Measurements from ENCODE around the gene CC2D2B. TPM values are rescaled to one million over a fixed set of nuclear protein-coding genes. Genes with fewer than 3 reads are reported as not detected.
"Not testable (repeated sequence)": the region's sequence is repeated elsewhere in the genome, so short reads cannot be mapped to it uniquely, and the experiment has no call there.

CC2D2B gene
- total RNA-seq, 2 experiments from 2014 or later: 4.1 TPM; not detected in 1

GRCh38 chr10:95906677-95907455, 909 bp upstream of the CC2D2B start:
- Histone ChIP-seq H2AFZ (ENCODE audit: low read length) (peak overlapping the region; percentile 31; the same call in 1 of the 2 replicates), H3K9me3 (ENCODE audit: low read length) (no peaks in the 10 kb centered on the region), H3K79me2 (ENCODE audit: insufficient read depth, low read depth, low read length) (no peaks in the 10 kb centered on the region), H3K9me2 (ENCODE audit: insufficient read depth, low read length) (no peaks in the 10 kb centered on the region), H3K4me1 (ENCODE audit: insufficient read depth, low read length, poor library complexity, severe bottlenecking) (peaks cover 22% of the 10 kb centered on the region), H4K20me1 (ENCODE audit: insufficient read depth, low read length) (no peaks in the 10 kb centered on the region), H3K4me2 (ENCODE audit: low read length) (peak overlapping the region; percentile 65), H3K4me3 (ENCODE audit: low read depth, low read length, poor library complexity, severe bottlenecking) (peak overlapping the region; percentile 53), H3K27ac (ENCODE audit: low read depth, low read length, poor library complexity, severe bottlenecking) (no peak overlapping the region), H3K36me3 (ENCODE audit: insufficient read depth, low read length) (no peaks in the 10 kb centered on the region)
- ChIA-PET CTCF (ENCODE audit: unreplicated experiment) (no interaction called here), POLR2A (no interaction called here)
- DNase-seq (ENCODE audit: low spot score): peak; percentile 37
- intact Hi-C loops (cut with micrococcal nuclease; ENCODE audit: unreplicated experiment): no loop called here
- no TSS peak for BruUV-seq (replicated peaks)
- TF ChIP-seq EZH2phosphoT487 (IDR thresholded peaks at IDR 0.05; ENCODE audit: borderline replicate concordance, low read depth, low read length) (0 out of 2 replicates have a peak, but pooled peaks have one; percentile 39), CTCF (conservative IDR thresholded peaks at IDR 0.05; ENCODE audit: low read length) (peak; percentile 29; the same call in 1 of the 2 replicates)

GRCh38 chr10:95908450-95908849, 675 bp downstream of the CC2D2B start:
- Histone ChIP-seq H3K4me2 (ENCODE audit: low read length) (no peak overlapping the region), H3K4me1 (ENCODE audit: insufficient read depth, low read length, poor library complexity, severe bottlenecking) (peaks cover 11% of the 10 kb centered on the region), H3K9me3 (ENCODE audit: low read length) (no peaks in the 10 kb centered on the region), H4K20me1 (ENCODE audit: insufficient read depth, low read length) (no peaks in the 10 kb centered on the region), H2AFZ (ENCODE audit: low read length) (no peak overlapping the region), H3K79me2 (ENCODE audit: insufficient read depth, low read depth, low read length) (no peaks in the 10 kb centered on the region), H3K27ac (ENCODE audit: low read depth, low read length, poor library complexity, severe bottlenecking) (no peak overlapping the region), H3K4me3 (ENCODE audit: low read depth, low read length, poor library complexity, severe bottlenecking) (no peak overlapping the region), H3K9me2 (ENCODE audit: insufficient read depth, low read length) (no peaks in the 10 kb centered on the region), H3K36me3 (ENCODE audit: insufficient read depth, low read length) (no peaks in the 10 kb centered on the region)
- TF ChIP-seq CTCF (conservative IDR thresholded peaks at IDR 0.05; ENCODE audit: low read length) (no peak), EZH2phosphoT487 (IDR thresholded peaks at IDR 0.05; ENCODE audit: borderline replicate concordance, low read depth, low read length) (no peak)
- POLR2A ChIA-PET: interaction anchor here (0.6 kb wide), 1 partner anchor 255 kb away, joined by 3 read pairs; no protein-coding TSS in a partner anchor
- CTCF ChIA-PET (ENCODE audit: unreplicated experiment): interaction anchor here (0.7 kb wide), 1 partner anchor 63 kb away, joined by 3 read pairs; no protein-coding TSS in a partner anchor
- no TSS peak for BruUV-seq (replicated peaks)
- intact Hi-C loops (cut with micrococcal nuclease; ENCODE audit: unreplicated experiment): no loop called here
- DNase-seq (ENCODE audit: low spot score): no peak

GRCh38 chr10:95909561-95909960, 1.8 kb downstream of the CC2D2B start:
- Histone ChIP-seq H2AFZ (ENCODE audit: low read length) (no peak overlapping the region), H3K9me2 (ENCODE audit: insufficient read depth, low read length) (no peaks in the 10 kb centered on the region), H3K9me3 (ENCODE audit: low read length) (no peaks in the 10 kb centered on the region), H3K4me3 (ENCODE audit: low read depth, low read length, poor library complexity, severe bottlenecking) (no peak overlapping the region), H4K20me1 (ENCODE audit: insufficient read depth, low read length) (no peaks in the 10 kb centered on the region), H3K27ac (ENCODE audit: low read depth, low read length, poor library complexity, severe bottlenecking) (no peak overlapping the region), H3K79me2 (ENCODE audit: insufficient read depth, low read depth, low read length) (no peaks in the 10 kb centered on the region), H3K4me2 (ENCODE audit: low read length) (no peak overlapping the region), H3K36me3 (ENCODE audit: insufficient read depth, low read length) (no peaks in the 10 kb centered on the region), H3K4me1 (ENCODE audit: insufficient read depth, low read length, poor library complexity, severe bottlenecking) (peaks cover 11% of the 10 kb centered on the region)
- ChIA-PET CTCF (ENCODE audit: unreplicated experiment) (no interaction called here), POLR2A (no interaction called here)
- BruUV-seq (replicated peaks): no TSS peak
- no peak for DNase-seq (ENCODE audit: low spot score)
- intact Hi-C loops (cut with micrococcal nuclease; ENCODE audit: unreplicated experiment): no loop called here
- TF ChIP-seq EZH2phosphoT487 (IDR thresholded peaks at IDR 0.05; ENCODE audit: borderline replicate concordance, low read depth, low read length) (no peak), CTCF (conservative IDR thresholded peaks at IDR 0.05; ENCODE audit: low read length) (no peak)

GRCh38 chr10:95916039-95916438, 8.3 kb downstream of the CC2D2B start:
- POLR2A ChIA-PET; H3K9me3 ChIP-seq (ENCODE audit: low read length); H3K79me2 ChIP-seq (ENCODE audit: insufficient read depth, low read depth, low read length); intact Hi-C loops (cut with micrococcal nuclease; ENCODE audit: unreplicated experiment); DNase-seq (ENCODE audit: low spot score); H3K4me2 ChIP-seq (ENCODE audit: low read length); H3K36me3 ChIP-seq (ENCODE audit: insufficient read depth, low read length); H4K20me1 ChIP-seq (ENCODE audit: insufficient read depth, low read length); BruUV-seq (replicated peaks); H3K4me1 ChIP-seq (ENCODE audit: insufficient read depth, low read length, poor library complexity, severe bottlenecking); H3K4me3 ChIP-seq (ENCODE audit: low read depth, low read length, poor library complexity, severe bottlenecking); H3K9me2 ChIP-seq (ENCODE audit: insufficient read depth, low read length); H3K27ac ChIP-seq (ENCODE audit: low read depth, low read length, poor library complexity, severe bottlenecking); CTCF ChIA-PET (ENCODE audit: unreplicated experiment); H2AFZ ChIP-seq (ENCODE audit: low read length): not testable (repeated sequence)
